Activated CD8-positive, alpha-beta memory T cell treated with anti-CD3 and anti-CD28 coated beads for 48 hours (primary cell): ENCODE results near the gene TBCD.

ENCODE experiments used
- DNase-seq, 3 experiments: peaks; one replicate each; pipeline ENCODE4 v3.0.0-alpha.2; 2020; ENCODE audit warnings: low read depth in 2 of 3, low spot score in 2 of 3

Gene TBCD

GRCh38 chr17:82868715-82869131 lies 116.9 kb downstream of the TBCD start:
- DNase-seq = no peak

DNA sequence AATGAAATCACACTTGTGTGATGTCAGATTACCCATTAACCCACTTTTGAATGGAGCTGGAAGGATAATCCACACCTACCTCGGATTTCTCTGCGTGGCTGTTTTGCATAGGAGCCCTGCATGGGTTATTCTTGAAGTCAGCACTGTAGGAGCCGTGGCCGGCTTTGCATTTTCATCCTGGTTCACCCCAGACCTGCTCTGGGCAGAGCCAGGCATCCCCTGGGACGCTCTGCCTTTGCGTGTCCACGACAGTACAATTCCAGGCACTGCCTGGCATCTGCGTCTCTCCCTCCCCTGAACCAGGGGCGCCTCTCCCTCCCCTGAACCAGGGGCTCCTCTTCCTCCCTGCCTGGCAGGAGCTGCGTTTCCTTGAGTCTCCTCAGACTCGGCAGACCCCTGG lies 117.7 kb downstream of the TBCD start:
- DNase-seq = no peak

GRCh38 chr17:82870091-82870491 lies 118.2 kb downstream of the TBCD start:
- no peak for DNase-seq

GRCh38 chr17:82870541-82870940 lies 118.7 kb downstream of the TBCD start:
- DNase-seq = no peak

- no peak for DNase-seq
Observed at GRCh38 chr17:82871056-82871775, 119.4 kb downstream of the TBCD start.

- DNase-seq = no peak
Observed at GRCh38 chr17:82871776-82872561, 120.1 kb downstream of the TBCD start.

DNA sequence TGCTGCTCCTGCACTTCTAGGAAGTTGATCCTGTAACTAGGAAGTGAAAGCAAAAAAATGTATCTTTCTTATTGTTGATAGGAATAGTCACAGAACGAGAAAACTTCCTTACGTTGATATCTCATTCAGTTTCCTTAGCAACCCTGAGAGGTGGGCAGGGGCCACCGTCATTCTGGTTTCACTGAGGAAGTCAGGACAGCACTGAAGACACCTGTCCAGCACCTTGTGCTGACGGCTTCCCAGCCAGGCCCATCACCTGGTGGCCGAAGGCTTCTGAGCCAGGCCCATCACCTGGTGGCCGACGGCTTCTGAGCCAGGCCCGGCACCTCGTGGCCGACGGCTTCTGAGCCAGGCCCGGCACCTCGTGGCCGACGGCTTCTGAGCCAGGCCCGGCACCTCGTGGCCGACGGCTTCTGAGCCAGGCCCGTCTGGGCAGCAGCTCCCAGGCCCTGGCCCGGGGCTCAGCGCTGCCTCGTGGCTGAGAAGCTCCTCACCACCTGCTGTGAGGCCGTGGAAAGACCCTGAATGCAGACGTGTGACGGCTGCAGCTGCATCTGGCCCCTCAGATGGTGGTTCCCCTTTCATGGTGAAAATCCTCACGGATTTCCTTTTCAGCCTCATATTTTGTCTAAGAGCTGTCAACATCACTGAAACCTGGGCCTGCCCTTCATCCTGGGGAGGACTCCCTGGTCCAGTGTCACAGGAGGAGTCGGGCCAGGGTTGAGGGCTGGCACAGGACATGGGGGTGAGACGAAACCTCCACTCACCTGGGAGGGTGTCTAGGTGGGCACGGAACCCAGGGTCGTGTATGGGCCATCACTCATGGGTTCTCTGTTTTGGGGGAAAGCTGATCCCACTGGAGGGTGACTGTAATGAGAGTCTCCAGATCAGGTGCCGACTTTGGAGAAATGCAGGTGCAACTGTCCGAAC lies 121.0 kb downstream of the TBCD start:
- no peak for DNase-seq

DNA sequence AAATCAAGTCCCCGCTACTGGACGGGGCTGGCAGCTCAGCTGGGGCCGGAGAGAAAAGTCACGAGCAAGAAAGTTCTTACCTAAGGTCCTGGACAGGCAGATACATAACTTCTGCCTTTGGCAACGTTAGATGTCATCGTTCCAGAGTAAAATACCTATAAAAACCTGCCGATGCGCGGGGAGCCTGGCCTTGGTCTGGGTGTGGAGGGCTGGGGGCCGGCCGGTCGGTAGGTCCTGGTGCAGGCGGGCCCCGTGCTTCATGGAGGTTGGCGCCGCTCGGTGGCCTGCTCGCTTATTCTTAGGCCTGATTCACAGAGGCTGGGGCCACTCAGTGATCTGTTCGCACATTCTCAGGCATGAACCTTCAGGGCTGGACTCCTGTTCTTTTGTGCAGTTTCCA lies 121.7 kb downstream of the TBCD start:
- DNase-seq = no peak

GRCh38 chr17:82874011-82874835 lies 122.4 kb downstream of the TBCD start:
- no peak for DNase-seq

DNA sequence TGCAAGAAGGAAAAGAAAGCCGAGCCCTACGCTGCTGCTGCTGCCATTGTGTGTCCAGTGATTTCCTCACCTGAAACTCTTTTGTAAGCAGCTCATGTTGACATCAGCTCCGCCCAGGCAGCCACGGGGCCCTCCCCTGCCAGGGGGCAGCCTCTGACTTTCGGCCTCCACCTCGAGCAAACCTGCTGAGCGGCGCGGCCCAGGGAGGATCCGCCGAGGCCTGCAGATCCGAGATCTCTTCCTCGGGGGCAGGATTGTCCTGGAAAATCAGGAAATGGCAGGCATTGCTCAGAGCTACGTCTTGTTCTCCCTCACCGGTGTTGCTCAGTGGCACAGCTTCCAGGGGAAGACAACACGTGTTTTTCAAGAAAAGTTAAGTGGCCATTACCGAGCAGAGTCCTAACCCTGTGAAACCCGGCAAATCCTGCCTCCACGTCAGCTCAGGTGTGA lies 123.6 kb downstream of the TBCD start:
- DNase-seq = no peak

DNA sequence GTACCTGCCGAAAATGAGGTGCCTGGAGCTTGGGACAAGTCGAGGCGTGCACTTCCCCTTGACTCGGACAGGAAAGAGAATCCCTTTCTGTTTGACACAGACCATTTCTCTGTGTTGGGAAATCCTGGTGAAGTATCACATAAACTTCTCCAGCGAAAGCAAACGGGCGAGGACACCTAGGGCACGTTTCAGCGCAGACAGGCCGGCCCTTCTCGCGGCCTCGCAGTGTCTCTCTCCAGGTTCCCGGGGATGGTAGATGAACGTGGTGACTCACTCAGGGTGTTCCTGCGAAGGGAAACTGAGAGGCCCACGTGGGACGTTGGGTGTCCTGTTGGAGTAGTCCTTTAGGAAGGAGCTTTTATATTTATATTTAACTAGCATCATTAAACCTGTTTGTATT lies 124.3 kb downstream of the TBCD start:
- no peak for DNase-seq

DNA sequence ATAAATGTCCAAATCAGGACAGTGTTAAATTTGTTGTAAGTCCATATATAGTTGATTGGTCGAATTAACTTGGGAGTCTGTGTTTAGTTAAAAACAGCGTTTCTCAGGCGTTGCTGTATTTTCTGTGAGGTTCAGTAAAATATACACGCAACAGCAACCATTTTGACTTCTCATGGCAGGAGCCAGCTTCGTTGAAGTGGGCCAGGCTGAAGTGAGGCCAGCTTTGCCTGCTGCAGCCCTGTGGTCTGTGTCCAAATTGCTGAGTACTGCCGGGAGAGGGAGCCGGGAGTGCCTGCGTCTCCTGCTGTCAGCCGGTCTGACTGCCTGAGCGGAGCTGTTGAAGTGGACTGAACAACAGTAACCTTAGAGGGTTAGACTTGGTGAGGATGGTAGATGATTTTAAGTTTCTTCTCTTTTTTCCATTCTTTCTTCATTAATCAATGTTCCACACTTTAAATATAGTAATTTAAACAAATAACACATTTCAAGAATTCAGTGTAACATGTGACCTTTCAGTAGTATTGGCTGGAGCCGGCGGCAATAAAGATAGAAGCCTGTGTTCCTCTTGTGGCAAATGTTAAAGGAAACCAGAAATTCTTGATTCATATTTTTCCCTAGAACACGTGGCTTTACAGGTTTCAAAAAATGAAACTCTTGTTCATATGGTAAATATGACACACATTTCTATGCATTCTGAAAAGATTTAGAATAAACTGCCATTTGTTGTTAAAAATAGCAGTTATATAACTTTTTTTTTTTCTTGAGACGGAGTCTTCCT lies 124.9 kb downstream of the TBCD start:
- no peak for DNase-seq

- no peak for DNase-seq
Observed at GRCh38 chr17:82878527-82878926, 126.7 kb downstream of the TBCD start.

- DNase-seq = no peak
Observed at GRCh38 chr17:82879241-82879640, 127.4 kb downstream of the TBCD start.

- no peak for DNase-seq
Observed at GRCh38 chr17:82880620-82881323, 128.9 kb downstream of the TBCD start.

GRCh38 chr17:82881324-82881823 lies 129.5 kb downstream of the TBCD start:
- no peak for DNase-seq

GRCh38 chr17:82881900-82882714 lies 130.2 kb downstream of the TBCD start:
- DNase-seq = no peak
